GM18502 (cell line): ENCODE results near the gene RAP1GAP2.
A peak's percentile ranks its signal among the peaks of the same experiment; 100 is the strongest.
"Not testable (repeated sequence)": the region's sequence is repeated elsewhere in the genome, so short reads cannot be mapped to it uniquely, and the experiment has no call there.

Experiments
- ATAC-seq: cut with Tn5 transposase; IDR thresholded peaks from one replicate; pipeline ENCODE4 v1.9.1; 2021; ENCODE audit warnings: mild to moderate bottlenecking; ENCODE audit not compliant: unreplicated experiment, poor library complexity

Gene RAP1GAP2

GRCh38 chr17:3032258-3033247, 236.3 kb downstream of the RAP1GAP2 start:
- no peak for ATAC-seq

GRCh38 chr17:3033248-3033640, 237.0 kb downstream of the RAP1GAP2 start:
- no peak for ATAC-seq

GRCh38 chr17:3033741-3034577, 237.7 kb downstream of the RAP1GAP2 start:
- ATAC-seq: no peak

- no peak for ATAC-seq
Measured at GRCh38 chr17:3034578-3034920, 238.3 kb downstream of the RAP1GAP2 start.

GRCh38 chr17:3035256-3035967, 239.2 kb downstream of the RAP1GAP2 start:
- no peak for ATAC-seq

- ATAC-seq: no peak
Measured at GRCh38 chr17:3035968-3036280, 239.7 kb downstream of the RAP1GAP2 start.

GRCh38 chr17:3036800-3037199, 240.6 kb downstream of the RAP1GAP2 start:
- no peak for ATAC-seq

GRCh38 chr17:3037259-3037658, 241.0 kb downstream of the RAP1GAP2 start:
- no peak for ATAC-seq

- ATAC-seq: no peak
Measured at GRCh38 chr17:3038941-3039340, 242.7 kb downstream of the RAP1GAP2 start.

- ATAC-seq: no peak
Measured at GRCh38 chr17:3039736-3040135, 243.5 kb downstream of the RAP1GAP2 start.

GRCh38 chr17:3040882-3041281, 244.6 kb downstream of the RAP1GAP2 start:
- ATAC-seq: no peak

- ATAC-seq: no peak
Measured at GRCh38 chr17:3043737-3044365, 247.6 kb downstream of the RAP1GAP2 start.

- no peak for ATAC-seq
Measured at GRCh38 chr17:3046753-3047152, 250.5 kb downstream of the RAP1GAP2 start.

GRCh38 chr17:3048727-3049471, 252.7 kb downstream of the RAP1GAP2 start:
- ATAC-seq: peak; percentile 96

- no peak for ATAC-seq
Measured at GRCh38 chr17:3049705-3050295, 253.6 kb downstream of the RAP1GAP2 start.

GRCh38 chr17:3054868-3055267, 258.6 kb downstream of the RAP1GAP2 start:
- not testable (repeated sequence) for ATAC-seq

GRCh38 chr17:3062824-3063377, 266.7 kb downstream of the RAP1GAP2 start:
- not testable (repeated sequence) for ATAC-seq

- ATAC-seq: not testable (repeated sequence)
Measured at GRCh38 chr17:3063507-3063906, 267.3 kb downstream of the RAP1GAP2 start, which contains the start of gene OR1D5. Gene OR1D5, minus strand, starts transcription at chr17:3063607. Its CDS starts 0 bp downstream, at chr17:3063607.

- ATAC-seq: not testable (repeated sequence)
Measured at GRCh38 chr17:3065192-3065591, 269.0 kb downstream of the RAP1GAP2 start.
